Hypothalamus (tissue), 51 donors: ENCODE results near the gene SNAI3.

ENCODE experiments used
- DNase-seq, 51 donors: peaks; one replicate each; lab custom pipeline; 2025; lab: John Stamatoyannopoulos, UW

The SNAI3 gene

DNA sequence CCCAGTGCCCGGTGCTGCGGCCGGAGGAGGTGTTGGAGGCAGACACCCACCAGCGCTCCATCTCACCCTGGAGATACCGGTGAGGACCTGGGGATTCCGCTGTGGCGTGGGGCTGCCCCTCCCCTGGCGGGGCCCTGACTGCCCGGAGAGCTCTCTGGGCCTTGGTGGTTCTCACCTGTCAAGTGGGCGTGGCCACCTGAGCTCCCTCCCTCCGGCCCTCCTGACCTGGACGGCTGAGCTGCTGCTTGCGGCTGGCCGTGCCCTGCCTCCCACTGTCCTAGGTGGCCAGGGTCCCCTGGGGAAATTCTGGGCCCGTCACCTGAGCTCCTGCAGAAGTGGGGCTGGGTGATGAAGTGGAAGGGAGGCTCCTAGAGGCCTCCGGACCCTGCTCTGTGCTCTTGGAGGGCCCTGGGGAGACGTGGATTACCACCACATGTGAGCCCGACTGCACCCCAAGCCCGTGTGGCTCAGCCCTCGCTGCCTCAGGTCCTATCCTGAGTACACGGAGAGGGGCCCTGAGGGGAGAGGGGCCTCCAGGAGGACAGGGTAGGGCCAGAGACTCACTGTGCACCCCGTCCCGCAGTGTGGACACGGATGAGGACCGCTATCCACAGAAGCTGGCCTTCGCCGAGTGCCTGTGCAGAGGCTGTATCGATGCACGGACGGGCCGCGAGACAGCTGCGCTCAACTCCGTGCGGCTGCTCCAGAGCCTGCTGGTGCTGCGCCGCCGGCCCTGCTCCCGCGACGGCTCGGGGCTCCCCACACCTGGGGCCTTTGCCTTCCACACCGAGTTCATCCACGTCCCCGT is 46.9 kb downstream of the SNAI3 start:
- DNase-seq: no peak

GRCh38 chr16:88638323-88639230 is 47.7 kb downstream of the SNAI3 start, which contains the start of gene IL17C:
Gene IL17C, plus strand, starts transcription at chr16:88638572. Its CDS starts 70 bp downstream, at chr16:88638642.
- DNase-seq: no peak

DNA sequence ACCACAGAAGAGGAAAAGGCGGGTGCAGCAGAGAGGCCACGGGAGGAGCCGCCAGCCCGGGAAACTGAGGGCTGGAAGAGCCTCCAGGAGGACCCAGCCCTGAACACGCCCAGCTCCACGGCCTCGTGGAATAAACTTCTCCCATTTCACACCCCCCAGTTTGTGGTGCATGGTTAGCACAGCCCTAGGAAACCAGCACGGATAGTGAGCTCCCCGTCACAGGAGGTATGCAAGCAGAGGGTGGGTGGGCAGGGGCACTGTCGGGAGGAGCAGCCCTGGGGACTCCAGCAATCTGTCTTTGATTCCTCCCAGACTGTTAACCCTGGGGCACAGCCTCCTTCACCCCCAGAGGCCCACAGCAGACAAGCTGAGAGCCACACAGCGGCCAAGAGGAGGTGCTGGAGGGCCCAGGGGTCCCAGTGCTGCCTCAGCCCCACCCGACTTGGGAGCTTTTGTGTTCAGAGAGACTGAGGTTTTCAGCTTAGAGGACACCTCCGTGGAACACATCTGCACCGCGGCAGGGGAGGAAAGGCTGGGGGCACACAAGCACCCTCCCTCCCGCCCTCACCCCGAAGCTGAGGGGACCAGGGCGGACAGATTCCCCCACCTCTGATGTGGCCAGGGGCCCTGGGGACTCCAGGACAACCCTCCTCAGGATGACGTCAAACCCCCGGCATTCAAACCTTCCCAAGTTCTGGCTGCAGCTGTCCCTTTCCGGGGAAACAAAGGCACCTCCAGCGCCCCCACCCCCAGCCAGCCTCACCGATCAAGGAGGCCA is 49.6 kb downstream of the SNAI3 start:
- no peak for DNase-seq

DNA sequence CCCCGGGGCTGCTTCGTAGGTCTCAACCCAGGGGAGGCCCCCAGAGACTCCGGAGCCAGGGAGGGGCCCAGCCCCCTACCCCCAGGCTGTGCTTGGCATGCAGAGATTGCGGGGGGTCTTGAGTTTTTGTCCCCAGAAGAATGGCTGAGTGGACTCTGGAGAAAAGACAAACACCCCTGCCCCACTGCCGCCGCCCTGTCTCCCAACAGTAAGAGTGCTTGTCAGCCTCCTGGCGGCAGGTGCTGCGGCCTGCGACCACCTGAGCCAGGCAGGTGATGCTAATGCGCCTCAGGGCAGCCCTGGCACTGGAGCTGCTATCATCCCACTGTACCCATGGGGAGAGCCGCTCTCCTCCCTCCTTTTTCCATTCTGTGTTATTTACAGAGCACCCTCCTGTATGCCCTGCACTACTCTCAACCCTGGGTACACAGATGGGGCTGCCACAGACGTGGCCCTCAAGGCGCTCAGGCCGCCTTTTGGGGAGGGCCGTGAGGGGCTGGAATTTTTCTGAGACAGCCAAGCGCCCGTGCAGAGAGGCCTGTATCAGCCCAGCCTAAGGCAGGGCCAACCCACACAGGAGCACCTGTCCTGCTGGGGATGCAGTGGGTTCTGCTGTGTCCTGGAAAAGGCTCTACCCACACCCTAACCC is 50.5 kb downstream of the SNAI3 start:
- DNase-seq: no peak

- DNase-seq: no peak
These were observed 51.2 kb downstream of the SNAI3 start for GRCh38 chr16:88634994-88635670.

DNA sequence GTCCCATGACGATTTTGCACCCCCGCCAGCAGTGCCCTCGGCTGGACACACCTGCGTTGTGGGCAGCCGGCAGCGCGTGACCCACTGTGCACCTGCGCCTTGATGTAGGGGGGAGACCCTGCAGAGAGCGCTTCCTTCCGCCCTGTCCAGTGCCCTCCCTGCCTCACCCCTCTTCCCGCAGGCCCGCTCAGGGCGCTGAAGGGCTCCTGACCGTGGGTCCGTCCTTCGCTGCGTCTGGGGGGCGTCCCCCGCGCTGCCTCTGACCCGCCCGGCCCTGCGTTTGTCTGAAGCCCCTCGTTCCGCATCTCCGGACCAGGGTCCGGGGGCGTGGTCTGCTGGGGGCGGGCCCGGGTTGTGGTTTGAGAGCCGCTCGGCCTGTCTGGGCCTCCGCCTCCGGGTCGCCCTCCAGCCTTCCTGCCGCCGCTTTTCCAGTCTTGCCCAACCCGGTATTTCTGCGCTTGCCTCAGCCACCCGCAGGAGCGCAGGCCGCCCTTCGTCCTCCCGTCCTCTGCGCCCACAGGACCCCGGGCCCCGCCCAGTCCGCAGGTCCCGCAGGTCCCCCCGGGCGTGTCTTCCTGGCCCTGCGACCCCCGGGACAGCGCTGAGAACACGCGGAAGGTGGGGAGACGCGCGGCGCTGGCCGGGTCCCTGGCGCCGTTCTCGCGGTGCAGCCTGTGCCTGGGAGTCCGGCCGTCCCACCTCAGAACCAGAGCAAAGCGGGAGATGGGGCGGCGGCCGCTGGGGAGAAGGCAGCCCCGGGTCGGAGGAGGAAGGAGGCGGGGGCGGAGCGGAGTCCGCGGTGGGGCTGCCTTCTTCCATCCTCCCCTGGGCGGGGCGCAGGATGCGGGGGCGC is 51.9 kb downstream of the SNAI3 start:
- no peak for DNase-seq

GRCh38 chr16:88633684-88634140 is 52.6 kb downstream of the SNAI3 start:
- peak in 1 of 51 donors; percentile 13 for DNase-seq

GRCh38 chr16:88632587-88632930 is 53.7 kb downstream of the SNAI3 start:
- DNase-seq: no peak

- DNase-seq: no peak
These were observed 54.3 kb downstream of the SNAI3 start for GRCh38 chr16:88631920-88632586.

- DNase-seq: no peak
These were observed 54.9 kb downstream of the SNAI3 start for GRCh38 chr16:88631384-88631783.

GRCh38 chr16:88630941-88631340 is 55.4 kb downstream of the SNAI3 start:
- no peak for DNase-seq

DNA sequence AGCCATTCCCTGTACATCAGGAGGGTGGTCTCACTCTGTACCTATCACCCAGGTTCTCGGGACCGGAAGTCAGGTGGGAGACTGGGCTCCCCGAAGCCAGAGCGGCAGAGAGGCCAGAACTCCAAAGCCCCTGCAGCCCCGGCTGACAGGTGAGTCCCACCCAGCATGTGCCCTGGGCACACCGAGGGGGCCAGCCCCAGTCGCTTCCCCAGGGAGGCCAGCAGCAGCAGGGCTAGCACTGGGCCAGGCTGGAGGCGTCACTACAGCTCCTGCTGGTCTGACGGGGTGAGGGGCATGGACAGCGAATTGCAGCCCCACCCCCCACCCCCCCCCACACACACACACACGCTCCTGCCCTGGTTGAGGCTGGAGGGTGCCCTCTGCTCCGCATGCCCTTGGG is 55.9 kb downstream of the SNAI3 start:
- no peak for DNase-seq

DNA sequence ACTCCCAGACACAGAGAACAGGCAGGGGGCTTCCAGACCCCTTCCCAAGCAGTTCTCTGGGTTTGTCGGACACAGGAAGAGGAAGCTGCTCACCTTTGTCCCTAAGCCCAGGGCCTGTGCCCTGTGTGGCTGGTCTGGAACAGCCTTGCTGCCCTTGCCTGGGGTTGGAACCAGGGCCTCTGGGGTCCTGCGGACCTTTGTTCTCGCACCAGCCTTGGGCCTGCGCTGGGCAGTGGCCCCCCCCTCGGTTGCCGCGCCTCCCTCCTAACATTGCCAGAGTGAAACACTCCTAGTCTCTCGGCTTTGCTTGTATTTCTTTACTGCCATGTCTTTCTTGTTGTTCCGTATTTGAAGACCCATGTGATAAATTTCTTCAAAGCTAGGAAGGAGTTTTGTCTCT is 56.5 kb downstream of the SNAI3 start:
- DNase-seq: no peak

DNA sequence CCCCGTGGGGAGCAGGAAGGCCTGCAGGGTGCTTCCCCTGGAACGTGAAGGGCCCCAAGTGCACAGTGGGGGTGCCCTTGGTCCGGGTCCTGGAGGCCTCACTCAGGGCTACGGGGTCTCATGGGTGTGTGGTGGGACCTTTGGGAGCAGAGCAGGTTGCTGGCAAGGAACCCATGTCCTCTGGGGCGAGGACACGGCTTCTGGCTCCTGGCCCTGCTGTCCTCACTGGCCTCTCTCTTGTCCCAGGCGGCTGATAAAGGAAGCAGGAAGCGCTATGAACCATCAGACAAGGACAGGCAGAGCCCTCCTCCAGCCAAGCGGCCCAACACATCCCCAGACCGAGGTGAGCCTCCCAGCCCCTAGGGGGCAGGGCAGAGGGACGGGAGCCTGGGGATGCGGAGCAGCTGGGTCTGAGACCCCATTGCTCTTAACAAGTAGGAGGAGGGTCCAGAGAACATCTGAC is 57.8 kb downstream of the SNAI3 start:
- no peak for DNase-seq
